ENCODE measurements around the gene CD248.
"Not testable (repeated sequence)": the region's sequence is repeated elsewhere in the genome, so short reads cannot be mapped to it uniquely, and the experiment has no call there.

CD248 gene

GRCh38 chr11:66328031-66328301, 11.1 kb upstream of the CD248 start:
- DNase-seq = no peak

- DNase-seq = no peak
These were observed 10.6 kb upstream of the CD248 start for GRCh38 chr11:66327171-66328030.

- DNase-seq = no peak
These were observed 9.6 kb upstream of the CD248 start for GRCh38 chr11:66326261-66327111.

- peak; percentile 54 for DNase-seq
These were observed 8.4 kb upstream of the CD248 start for GRCh38 chr11:66325263-66325671.

- no peak for DNase-seq
These were observed 7.8 kb upstream of the CD248 start for GRCh38 chr11:66324664-66325063.

- DNase-seq = no peak
These were observed 6.8 kb upstream of the CD248 start for GRCh38 chr11:66323684-66324083.

GRCh38 chr11:66322732-66323427, 6.0 kb upstream of the CD248 start:
- no peak for DNase-seq

- DNase-seq = no peak
These were observed 4.8 kb upstream of the CD248 start for GRCh38 chr11:66321606-66322005.

- DNase-seq = not testable (repeated sequence)
These were observed 3.9 kb upstream of the CD248 start for GRCh38 chr11:66320748-66321147.

GRCh38 chr11:66320289-66320688, 3.4 kb upstream of the CD248 start:
- DNase-seq = not testable (repeated sequence)

- no peak for DNase-seq
These were observed 1.7 kb upstream of the CD248 start for GRCh38 chr11:66318600-66318970.

- DNase-seq = peak; percentile 97
These were observed 1.1 kb upstream of the CD248 start for GRCh38 chr11:66317723-66318599.

GRCh38 chr11:66317322-66317722, 478 bp upstream of the CD248 start:
- no peak for DNase-seq

GRCh38 chr11:66315921-66316811, 678 bp downstream of the CD248 start:
- no peak for DNase-seq

GRCh38 chr11:66315498-66315885, 1.4 kb downstream of the CD248 start:
- DNase-seq = no peak

GRCh38 chr11:66314561-66315497, 2.0 kb downstream of the CD248 start:
- DNase-seq = no peak

GRCh38 chr11:66314186-66314501, 2.7 kb downstream of the CD248 start:
- no peak for DNase-seq

GRCh38 chr11:66313321-66314185, 3.3 kb downstream of the CD248 start:
- no peak for DNase-seq

GRCh38 chr11:66312549-66313320, 4.1 kb downstream of the CD248 start:
- DNase-seq = peak; percentile 97

Measured in MV-4-11 (cell line).